H1 (cell line): ENCODE results near the gene BRCA1. TPM values are rescaled to one million over a fixed set of nuclear protein-coding genes. Genes with fewer than 3 reads are reported as not detected.

Experiments
- CTCF ChIA-PET: fragments of 300-600 bp; sonication (Branson Sonifier 250); formaldehyde crosslinking; loops from one replicate; lab custom pipeline; 2021; ENCODE audit not compliant: partially characterized antibody; lab: Charles Lee
- POLR2A ChIA-PET: fragments of 300-600 bp; sonication (Branson Sonifier 250); formaldehyde crosslinking; loops from one replicate; lab custom pipeline; 2021; ENCODE audit warnings: inconsistent platforms; ENCODE audit not compliant: partially characterized antibody; lab: Charles Lee
- DNase-seq, 2 experiments: peaks; one replicate each; pipeline versions ENCODE4 v3.0.0 to v3.0.0-alpha.2; 2010 to 2022; ENCODE audit warnings: low spot score in 2 of 2, low read depth in 1 of 2, mixed read lengths in 1 of 2
- FAIRE-seq: peaks from 2 replicates; lab custom pipeline; 2011; peaks lifted over from hg19 to GRCh38; lab: Jason Lieb, UNC
- H2AFZ ChIP-seq: 2 replicates; pipeline ENCODE4 v1.8.1; 2012; ENCODE audit warnings: low read length, inconsistent platforms
- H2AK5ac ChIP-seq: 2 replicates; pipeline ENCODE4 v1.6.1; 2013; ENCODE audit warnings: low read depth, low read length
- H2BK120ac ChIP-seq: replicated peaks from 2 replicates; pipeline ENCODE3; 2013; ENCODE audit warnings: low read depth, low read length, inconsistent platforms
- H2BK12ac ChIP-seq: 2 replicates; pipeline ENCODE4 v1.6.1; 2013; ENCODE audit warnings: low read depth, low read length
- H2BK15ac ChIP-seq: 2 replicates; pipeline ENCODE4 v1.6.1; 2013; ENCODE audit warnings: low read length
- H2BK20ac ChIP-seq: 2 replicates; pipeline ENCODE4 v1.6.1; 2013; ENCODE audit warnings: low read length
- H2BK5ac ChIP-seq: 2 replicates; pipeline ENCODE4 v1.6.1; 2013; ENCODE audit warnings: low read depth, low read length
- H3K14ac ChIP-seq: 2 replicates; pipeline ENCODE4 v1.6.1; 2013; ENCODE audit warnings: inconsistent platforms; ENCODE audit not compliant: insufficient read length
- H3K18ac ChIP-seq: 2 replicates; pipeline ENCODE4 v1.6.1; 2013; ENCODE audit warnings: low read length; ENCODE audit errors: extremely low read depth
- H3K23ac ChIP-seq: 2 replicates; pipeline ENCODE4 v1.6.1; 2013; ENCODE audit warnings: inconsistent platforms; ENCODE audit not compliant: insufficient read length
- H3K23me2 ChIP-seq: 2 replicates; pipeline ENCODE4 v1.6.1; 2013; ENCODE audit warnings: low read depth, low read length
- H3K27ac ChIP-seq: 2 replicates; pipeline ENCODE4 v1.6.1; 2011; ENCODE audit warnings: low read depth, low read length, inconsistent platforms
- H3K27me3 ChIP-seq, 4 experiments: replicated peaks in 1 of 4; 1 replicate in 1 of 4; 2 replicates in 3 of 4; pipeline versions ENCODE4 v1.6.1 to v1.8.1; 2011 to 2013; ENCODE audit warnings: low read length in 3 of 4, mild to moderate bottlenecking in 3 of 4, inconsistent platforms in 2 of 4, mixed read lengths in 2 of 4, moderate library complexity in 1 of 4; ENCODE audit not compliant: control insufficient read depth in 3 of 4, insufficient read depth in 3 of 4; ENCODE audit errors: extremely low read depth in 1 of 4
- H3K36me3 ChIP-seq, 4 experiments: 2 replicates each; pipeline versions ENCODE4 v1.6.1 to v1.8.1; 2011 to 2013; ENCODE audit warnings: mild to moderate bottlenecking in 4 of 4, low read length in 3 of 4, moderate library complexity in 2 of 4, control low read depth in 1 of 4, inconsistent platforms in 1 of 4; ENCODE audit not compliant: insufficient read depth in 4 of 4, control insufficient read depth in 2 of 4
- H3K4ac ChIP-seq: replicated peaks from 2 replicates; pipeline ENCODE3; 2013; ENCODE audit warnings: low read length, low read depth, mixed read lengths, inconsistent platforms; ENCODE audit not compliant: insufficient read length
- H3K4me1 ChIP-seq, 4 experiments: replicated peaks in 1 of 4; 1 replicate in 1 of 4; 2 replicates in 3 of 4; pipeline versions ENCODE4 v1.6.1 to v1.8.1; 2011 to 2013; ENCODE audit warnings: low read length in 3 of 4, inconsistent platforms in 2 of 4, mixed read lengths in 1 of 4; ENCODE audit not compliant: insufficient read depth in 4 of 4, control insufficient read depth in 3 of 4
- H3K4me2 ChIP-seq, 2 experiments: 2 replicates each; pipeline versions ENCODE4 v1.6.1 to v1.8.1; 2011 to 2013; ENCODE audit warnings: low read depth in 2 of 2, low read length in 2 of 2, control low read depth in 1 of 2, inconsistent platforms in 1 of 2, mild to moderate bottlenecking in 1 of 2; ENCODE audit not compliant: insufficient read depth in 1 of 2
- H3K4me3 ChIP-seq, 4 experiments: fragments of 200-600, 300-600 bp in 1 of 4; sonication (generic), shearing (Covaris generic), sonication (Bioruptor Twin) in 1 of 4; 2 replicates each; pipeline versions ENCODE4 v1.5.1 to v1.8.1; 2011 to 2016; ENCODE audit warnings: low read length in 4 of 4, low read depth in 3 of 4, control low read depth in 2 of 4, inconsistent platforms in 2 of 4, mild to moderate bottlenecking in 2 of 4, mixed read lengths in 1 of 4, moderate library complexity in 1 of 4; ENCODE audit not compliant: insufficient read depth in 2 of 4; ENCODE audit errors: extremely low read depth in 1 of 4
- H3K56ac ChIP-seq: replicated peaks from 2 replicates; pipeline ENCODE3; 2013; ENCODE audit warnings: low read depth, mild to moderate bottlenecking, mixed read lengths, low read length, inconsistent platforms; ENCODE audit not compliant: insufficient read length
- H3K79me1 ChIP-seq: 2 replicates; pipeline ENCODE4 v1.6.1; 2013; ENCODE audit warnings: low read depth, low read length, control low read depth
- H3K79me2 ChIP-seq, 2 experiments: 2 replicates each; pipeline versions ENCODE4 v1.6.1 to v1.8.1; 2012 to 2013; ENCODE audit warnings: low read length in 2 of 2, mild to moderate bottlenecking in 2 of 2, inconsistent platforms in 1 of 2; ENCODE audit not compliant: insufficient read depth in 2 of 2, control insufficient read depth in 1 of 2
- H3K9ac ChIP-seq, 4 experiments: replicated peaks in 1 of 4; 1 replicate in 1 of 4; 2 replicates in 3 of 4; pipeline versions ENCODE4 v1.6.1 to v1.8.1; 2011 to 2013; ENCODE audit warnings: low read depth in 3 of 4, low read length in 3 of 4, control low read depth in 2 of 4, mild to moderate bottlenecking in 2 of 4, moderate library complexity in 2 of 4, inconsistent platforms in 1 of 4; ENCODE audit errors: extremely low read depth in 1 of 4
- H3K9me3 ChIP-seq, 2 experiments: 2 replicates each; pipeline versions ENCODE4 v1.6.1 to v1.8.1; 2012 to 2013; ENCODE audit warnings: mild to moderate bottlenecking in 2 of 2, moderate library complexity in 2 of 2, control low read depth in 1 of 2, inconsistent platforms in 1 of 2, low read depth in 1 of 2, low read length in 1 of 2, mixed read lengths in 1 of 2; ENCODE audit not compliant: insufficient read depth in 2 of 2
- H4K20me1 ChIP-seq, 2 experiments: replicated peaks in 1 of 2; 2 replicates each; pipeline versions ENCODE3 to v1.8.1; 2011 to 2013; ENCODE audit warnings: inconsistent platforms in 2 of 2, low read length in 2 of 2, mild to moderate bottlenecking in 1 of 2; ENCODE audit not compliant: insufficient read depth in 2 of 2, control insufficient read depth in 1 of 2
- H4K5ac ChIP-seq: 2 replicates; pipeline ENCODE4 v1.6.1; 2013; ENCODE audit warnings: low read length, low read depth, mixed read lengths, inconsistent platforms; ENCODE audit not compliant: insufficient read length
- H4K8ac ChIP-seq: 2 replicates; pipeline ENCODE4 v1.8.0; 2013; ENCODE audit warnings: mild to moderate bottlenecking, moderate library complexity, low read length, inconsistent platforms; ENCODE audit not compliant: insufficient read depth; ENCODE audit errors: extremely low read depth
- H4K91ac ChIP-seq: replicated peaks from 2 replicates; pipeline ENCODE3; 2013; ENCODE audit warnings: low read length, mixed read lengths, inconsistent platforms; ENCODE audit not compliant: insufficient read length
- CHD2 ChIP-seq: IDR thresholded peaks from 2 replicates; pipeline ENCODE4 v1.6.1; 2012; ENCODE audit warnings: low read length, improper control_type of control experiment
- EGR1 ChIP-seq: IDR thresholded peaks from 2 replicates; pipeline ENCODE4 v1.6.1; 2011; ENCODE audit warnings: low read depth, low read length, borderline replicate concordance
- GTF2F1 ChIP-seq: IDR thresholded peaks from 2 replicates; pipeline ENCODE4 v1.6.1; 2012; ENCODE audit warnings: low read depth, low read length, improper control_type of control experiment, borderline replicate concordance
- HDAC6 ChIP-seq: IDR thresholded peaks from one replicate; pipeline ENCODE4 v1.7.1; 2012; ENCODE audit warnings: low read depth, mild to moderate bottlenecking, inconsistent platforms, low read length, moderate library complexity
- JUN ChIP-seq: IDR thresholded peaks from 2 replicates; pipeline ENCODE4 v1.6.1; 2011; ENCODE audit warnings: low read depth, mild to moderate bottlenecking, improper control_type of control experiment, low read length
- JUND ChIP-seq: IDR thresholded peaks from 2 replicates; pipeline ENCODE4 v1.6.1; 2011; ENCODE audit warnings: mild to moderate bottlenecking, improper control_type of control experiment, low read length
- KDM1A ChIP-seq: fragments of 200-600, 300-600 bp; sonication (generic); IDR thresholded peaks from 2 replicates; pipeline ENCODE4 v1.7.1; 2016; ENCODE audit warnings: mild to moderate bottlenecking, low read length, borderline replicate concordance
- MAFK ChIP-seq: IDR thresholded peaks from 2 replicates; pipeline ENCODE4 v1.6.1; 2012; ENCODE audit warnings: low read depth, mild to moderate bottlenecking, improper control_type of control experiment, low read length
- SAP30 ChIP-seq: fragments of 300-600 bp; sonication (generic); IDR thresholded peaks from 2 replicates; pipeline ENCODE4 v1.7.1; 2012; ENCODE audit warnings: low read length, moderate library complexity, mild to moderate bottlenecking, inconsistent platforms; ENCODE audit not compliant: insufficient read depth, insufficient replicate concordance
- SP4 ChIP-seq: IDR thresholded peaks from 2 replicates; pipeline ENCODE4 v1.6.1; 2012; ENCODE audit warnings: low read length, inconsistent platforms
- SUZ12 ChIP-seq: fragments of 200-600 bp; sonication (generic); IDR thresholded peaks from 2 replicates; pipeline ENCODE4 v1.6.1; 2012; ENCODE audit warnings: mild to moderate bottlenecking, inconsistent platforms, low read length, moderate library complexity, mixed read lengths
- TAF7 ChIP-seq: optimal IDR thresholded peaks from 2 replicates; pipeline ENCODE3; 2011; ENCODE audit warnings: low read depth, mild to moderate bottlenecking, inconsistent platforms, low read length, moderate library complexity, borderline replicate concordance
- WGBS, 2 experiments: shearing (Covaris generic) in 1 of 2; methylation state at CpG; one replicate each; pipeline versions ENCODE4 v1.1.6 to v1.1.7; 2013 to 2015; ENCODE audit warnings: low lambda C conversion rate in 2 of 2, mixed read lengths in 2 of 2, inconsistent platforms in 1 of 2, low coverage in 1 of 2, missing lambda C conversion rate in 1 of 2; ENCODE audit not compliant: insufficient replicate concordance in 2 of 2, insufficient coverage in 1 of 2, insufficient read length in 1 of 2; ENCODE audit errors: extremely low coverage in 1 of 2, missing lambda C conversion rate in 1 of 2; 5-methylcytosine and 5-hydroxymethylcytosine counted together
- polyA plus RNA-seq, 7 experiments: library from polyadenylated mRNA; depleted of rRNA in 3 of 7; stranded (reverse) in 5 of 7; unstranded in 2 of 7; fragments of >200 nt in 5 of 7; fragments of 200-250 nt in 2 of 7; gene quantifications; 1 replicate in 5 of 7; 2 replicates in 1 of 7; 4 replicates in 1 of 7; pipeline versions ENCODE4 v1.2.1 to v1.2.3, GENCODE V29; 2011 to 2013; ENCODE audit warnings: missing spikeins in 2 of 7, mixed read lengths in 2 of 7
- total RNA-seq: library from RNA; stranded (reverse); fragmentation: NEBNext Ultra II Directional; extraction: Animal tissue kit (Norgen Biotek cat#: 25700); gene quantifications from 2 replicates; pipeline ENCODE4 v1.2.1, GENCODE V29; 2021
- TF ChIP-seq, protein P1 (sequence below): IDR thresholded peaks from 2 replicates; pipeline ENCODE4 v1.6.1; 2011; ENCODE audit warnings: low read length, improper control_type of control experiment

BRCA1 gene
- total and polyA plus RNA-seq, 2 of the 8 experiments (the other 6 are each of a cell fraction or from before 2014, with no cell fraction given) = 30.7 to 39.2 TPM

DNA sequence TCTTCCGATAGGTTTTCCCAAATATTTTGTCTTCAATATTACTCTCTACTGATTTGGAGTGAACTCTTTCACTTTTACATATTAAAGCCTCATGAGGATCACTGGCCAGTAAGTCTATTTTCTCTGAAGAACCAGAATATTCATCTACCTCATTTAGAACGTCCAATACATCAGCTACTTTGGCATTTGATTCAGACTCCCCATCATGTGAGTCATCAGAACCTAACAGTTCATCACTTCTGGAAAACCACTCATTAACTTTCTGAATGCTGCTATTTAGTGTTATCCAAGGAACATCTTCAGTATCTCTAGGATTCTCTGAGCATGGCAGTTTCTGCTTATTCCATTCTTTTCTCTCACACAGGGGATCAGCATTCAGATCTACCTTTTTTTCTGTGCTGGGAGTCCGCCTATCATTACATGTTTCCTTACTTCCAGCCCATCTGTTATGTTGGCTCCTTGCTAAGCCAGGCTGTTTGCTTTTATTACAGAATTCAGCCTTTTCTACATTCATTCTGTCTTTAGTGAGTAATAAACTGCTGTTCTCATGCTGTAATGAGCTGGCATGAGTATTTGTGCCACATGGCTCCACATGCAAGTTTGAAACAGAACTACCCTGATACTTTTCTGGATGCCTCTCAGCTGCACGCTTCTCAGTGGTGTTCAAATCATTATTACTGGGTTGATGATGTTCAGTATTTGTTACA lies 30.9 kb downstream of the BRCA1 start:
- no peak overlapping the region for H2BK12ac ChIP-seq
- no peak overlapping the region for H2BK120ac ChIP-seq
- H2BK20ac ChIP-seq = no peak overlapping the region
- H4K8ac ChIP-seq = no peak overlapping the region
- H3K14ac ChIP-seq = no peak overlapping the region
- FAIRE-seq = no peak
- no peak overlapping the region for H2BK15ac ChIP-seq
- H4K5ac ChIP-seq = no peak overlapping the region
- no peak overlapping the region for H4K91ac ChIP-seq
- no peak overlapping the region for H3K4me2 ChIP-seq
- no peaks in the 10 kb centered on the region for H3K23me2 ChIP-seq
- WGBS, 2 experiments = 89% methylated on average over 4 of the region's 4 CpGs; no CpG with 5 or more reads in 1 of the 2 experiments
- no peak for DNase-seq
- H3K27ac ChIP-seq = no peak overlapping the region
- POLR2A ChIA-PET = no interaction called here
- H3K79me2 ChIP-seq = no peaks in the 10 kb centered on the region
- CTCF ChIA-PET = interaction anchor here (0.7 to 1.7 kb wide), 4 partner anchors 10 to 165 kb away, joined by 3 to 4 read pairs (median 4); no protein-coding TSS in a partner anchor
- H2BK5ac ChIP-seq = no peak overlapping the region
- H3K56ac ChIP-seq = no peak overlapping the region
- no peaks in the 10 kb centered on the region for H3K4me1 ChIP-seq
- no peaks in the 10 kb centered on the region for H3K79me1 ChIP-seq
- no peak overlapping the region for H3K4me3 ChIP-seq
- no peaks in the 10 kb centered on the region for H4K20me1 ChIP-seq
- no peak overlapping the region for H3K23ac ChIP-seq
- H2AK5ac ChIP-seq = no peak overlapping the region
- no peak overlapping the region for H3K9ac ChIP-seq
- H3K36me3 ChIP-seq = peaks cover 8 to 39% (median 30%) of the 10 kb centered on the region in 4 experiments; a peak in 7 of 8 replicates
- H3K27me3 ChIP-seq = no peaks in the 10 kb centered on the region
- no peak overlapping the region for H2AFZ ChIP-seq
- no peak overlapping the region for H3K4ac ChIP-seq
- H3K18ac ChIP-seq = no peak overlapping the region
- H3K9me3 ChIP-seq = no peaks in the 10 kb centered on the region
- TF ChIP-seq SUZ12 (no peak), GTF2F1 (no peak), HDAC6 (no peak), EGR1 (no peak), TAF7 (no peak), KDM1A (no peak), JUN (no peak), JUND (no peak), CHD2 (no peak), SAP30 (no peak), SP4 (no peak), MAFK (no peak)
- TF ChIP-seq, protein P1, sequence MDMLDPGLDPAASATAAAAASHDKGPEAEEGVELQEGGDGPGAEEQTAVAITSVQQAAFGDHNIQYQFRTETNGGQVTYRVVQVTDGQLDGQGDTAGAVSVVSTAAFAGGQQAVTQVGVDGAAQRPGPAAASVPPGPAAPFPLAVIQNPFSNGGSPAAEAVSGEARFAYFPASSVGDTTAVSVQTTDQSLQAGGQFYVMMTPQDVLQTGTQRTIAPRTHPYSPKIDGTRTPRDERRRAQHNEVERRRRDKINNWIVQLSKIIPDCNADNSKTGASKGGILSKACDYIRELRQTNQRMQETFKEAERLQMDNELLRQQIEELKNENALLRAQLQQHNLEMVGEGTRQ = no peak
